ENCODE data around the gene IGSF22.

The IGSF22 gene

DNA sequence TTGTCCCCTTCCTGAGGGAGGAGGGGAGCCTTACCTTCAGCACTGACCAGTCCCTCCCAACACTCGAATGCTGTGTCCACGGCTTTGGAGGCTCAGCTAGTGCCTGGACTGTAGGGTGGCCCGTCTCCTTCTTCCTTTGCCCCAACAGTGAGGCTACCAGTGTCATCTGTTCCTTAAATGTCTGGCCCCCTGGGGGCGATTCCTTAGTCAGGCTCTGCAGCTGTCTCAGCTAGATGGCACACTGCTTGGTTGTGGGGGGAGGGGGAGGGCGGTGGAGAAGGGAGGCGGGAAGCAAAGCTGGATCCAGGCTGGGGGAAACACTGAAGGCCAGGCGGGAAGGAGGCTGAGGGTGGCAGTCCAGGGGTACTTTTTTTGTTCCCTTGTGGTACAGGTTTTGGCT lies at the start of gene IGSF22:
Gene IGSF22, minus strand, starts transcription at position 149 of the 400 bp plus-strand sequence. CDS start 1,952 bp downstream, outside the sequence.
- no peak within 1 kb of the TSS for H3K4me3 ChIP-seq (ENCODE audit: low read depth, low read length)
- no peaks in the 10 kb centered on the region for H3K4me1 ChIP-seq
- no peak within 1 kb of the TSS for H3K27ac ChIP-seq
- no peaks in the 10 kb centered on the region for H3K27me3 ChIP-seq (ENCODE audit: control insufficient read depth, insufficient read depth, low read length)
- H3K9ac ChIP-seq, result no peak within 1 kb of the TSS
- H3K36me3 ChIP-seq (ENCODE audit: control insufficient read depth, insufficient read depth, low read length), result no peaks in the 10 kb centered on the region
- no peaks in the 10 kb centered on the region for H3K9me3 ChIP-seq (ENCODE audit: control insufficient read depth, low read length)
- H3K4me2 ChIP-seq (ENCODE audit: low read length), result no peak within 1 kb of the TSS
- no peak within 1 kb of the TSS for H2AFZ ChIP-seq
- no peaks in the 10 kb centered on the region for H3K79me2 ChIP-seq
- TF ChIP-seq, protein P1, sequence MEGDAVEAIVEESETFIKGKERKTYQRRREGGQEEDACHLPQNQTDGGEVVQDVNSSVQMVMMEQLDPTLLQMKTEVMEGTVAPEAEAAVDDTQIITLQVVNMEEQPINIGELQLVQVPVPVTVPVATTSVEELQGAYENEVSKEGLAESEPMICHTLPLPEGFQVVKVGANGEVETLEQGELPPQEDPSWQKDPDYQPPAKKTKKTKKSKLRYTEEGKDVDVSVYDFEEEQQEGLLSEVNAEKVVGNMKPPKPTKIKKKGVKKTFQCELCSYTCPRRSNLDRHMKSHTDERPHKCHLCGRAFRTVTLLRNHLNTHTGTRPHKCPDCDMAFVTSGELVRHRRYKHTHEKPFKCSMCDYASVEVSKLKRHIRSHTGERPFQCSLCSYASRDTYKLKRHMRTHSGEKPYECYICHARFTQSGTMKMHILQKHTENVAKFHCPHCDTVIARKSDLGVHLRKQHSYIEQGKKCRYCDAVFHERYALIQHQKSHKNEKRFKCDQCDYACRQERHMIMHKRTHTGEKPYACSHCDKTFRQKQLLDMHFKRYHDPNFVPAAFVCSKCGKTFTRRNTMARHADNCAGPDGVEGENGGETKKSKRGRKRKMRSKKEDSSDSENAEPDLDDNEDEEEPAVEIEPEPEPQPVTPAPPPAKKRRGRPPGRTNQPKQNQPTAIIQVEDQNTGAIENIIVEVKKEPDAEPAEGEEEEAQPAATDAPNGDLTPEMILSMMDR (IDR thresholded peaks at IDR 0.05), result no peak

DNA sequence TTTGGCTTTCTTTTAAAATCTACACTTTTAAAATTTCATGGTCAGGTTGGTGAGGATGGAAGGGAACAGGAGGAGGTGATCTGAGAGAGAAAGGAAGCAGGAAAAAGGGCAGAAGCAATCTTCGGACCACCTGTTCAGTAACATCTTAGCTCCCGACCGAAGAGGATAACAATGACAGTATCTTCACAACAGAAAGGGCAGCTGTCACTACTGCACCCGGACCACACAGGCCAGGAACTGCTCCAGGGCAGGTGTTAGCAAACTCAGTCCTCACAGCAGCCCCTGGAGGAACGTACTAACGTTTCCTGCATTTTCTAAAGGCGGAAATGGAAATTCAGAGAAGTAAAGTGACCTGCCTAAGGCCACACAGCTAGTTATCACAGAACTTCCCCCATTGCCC lies 48.8 kb upstream of the IGSF22 start:
- no peaks in the 10 kb centered on the region for H3K79me2 ChIP-seq
- no peaks in the 10 kb centered on the region for H3K9me3 ChIP-seq (ENCODE audit: control insufficient read depth, low read length)
- no peak overlapping the region for H3K4me3 ChIP-seq (ENCODE audit: low read depth, low read length)
- H3K9ac ChIP-seq, result no peak overlapping the region
- H3K4me2 ChIP-seq (ENCODE audit: low read length), result no peak overlapping the region
- H3K4me1 ChIP-seq, result no peaks in the 10 kb centered on the region
- no peaks in the 10 kb centered on the region for H3K27me3 ChIP-seq (ENCODE audit: control insufficient read depth, insufficient read depth, low read length)
- H3K36me3 ChIP-seq (ENCODE audit: control insufficient read depth, insufficient read depth, low read length), result no peaks in the 10 kb centered on the region
- H2AFZ ChIP-seq, result no peak overlapping the region
- H3K27ac ChIP-seq, result no peak overlapping the region
- TF ChIP-seq, protein P1 (IDR thresholded peaks at IDR 0.05), result no peak

DNA sequence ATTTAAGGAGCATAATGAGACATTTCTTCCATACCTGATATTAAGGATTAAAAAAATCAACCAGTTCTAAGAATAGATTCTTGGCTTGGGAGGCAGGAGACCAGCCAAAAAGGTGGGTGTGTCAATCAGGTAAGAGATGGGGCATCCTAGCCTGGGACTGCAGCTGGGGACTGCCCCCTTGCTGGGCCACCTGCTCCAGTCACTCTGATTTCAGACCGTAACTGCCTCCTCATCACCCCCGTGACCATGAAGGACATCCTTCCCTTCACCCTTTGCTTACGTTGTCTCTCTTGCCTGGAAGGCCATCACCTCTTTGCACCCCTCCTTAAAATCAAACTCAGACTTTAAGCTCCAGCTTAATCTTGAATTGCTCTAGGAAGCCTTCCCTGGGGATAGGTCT lies 47.7 kb upstream of the IGSF22 start:
- Histone ChIP-seq H3K9ac (no peak overlapping the region), H3K9me3 (ENCODE audit: control insufficient read depth, low read length) (no peaks in the 10 kb centered on the region), H3K27me3 (ENCODE audit: control insufficient read depth, insufficient read depth, low read length) (no peaks in the 10 kb centered on the region), H3K4me1 (no peaks in the 10 kb centered on the region), H3K4me3 (ENCODE audit: low read depth, low read length) (no peak overlapping the region), H3K27ac (no peak overlapping the region), H3K79me2 (no peaks in the 10 kb centered on the region), H3K4me2 (ENCODE audit: low read length) (no peak overlapping the region), H3K36me3 (ENCODE audit: control insufficient read depth, insufficient read depth, low read length) (no peaks in the 10 kb centered on the region), H2AFZ (no peak overlapping the region)
- TF ChIP-seq, protein P1 (IDR thresholded peaks at IDR 0.05), result no peak

DNA sequence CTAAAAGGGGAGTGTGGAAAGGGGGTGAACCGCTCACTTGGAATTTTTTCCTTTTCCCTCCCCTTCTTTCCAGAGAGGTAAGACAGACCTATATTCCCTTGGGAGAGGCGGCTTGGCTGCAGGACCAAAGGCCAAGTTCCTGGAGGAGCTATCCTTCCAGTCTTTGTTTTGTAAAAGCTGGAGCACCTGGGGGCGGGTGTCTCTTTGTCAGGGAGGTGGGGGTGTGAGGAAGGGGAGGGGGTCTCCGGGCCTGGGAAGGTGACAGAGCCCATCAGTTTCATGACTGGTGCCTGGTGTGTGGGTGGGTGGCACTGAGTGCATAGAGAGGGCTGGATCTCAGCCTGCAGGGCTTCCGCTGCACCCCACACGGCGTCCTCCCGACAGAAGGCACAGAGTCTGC lies 47.1 kb upstream of the IGSF22 start:
- Histone ChIP-seq H3K79me2 (no peaks in the 10 kb centered on the region), H3K4me2 (ENCODE audit: low read length) (no peak overlapping the region), H3K27me3 (ENCODE audit: control insufficient read depth, insufficient read depth, low read length) (no peaks in the 10 kb centered on the region), H3K4me3 (ENCODE audit: low read depth, low read length) (no peak overlapping the region), H3K36me3 (ENCODE audit: control insufficient read depth, insufficient read depth, low read length) (no peaks in the 10 kb centered on the region), H3K4me1 (no peaks in the 10 kb centered on the region), H3K9me3 (ENCODE audit: control insufficient read depth, low read length) (no peaks in the 10 kb centered on the region), H3K27ac (no peak overlapping the region), H2AFZ (no peak overlapping the region), H3K9ac (no peak overlapping the region)
- TF ChIP-seq, protein P1 (IDR thresholded peaks at IDR 0.05), result no peak

DNA sequence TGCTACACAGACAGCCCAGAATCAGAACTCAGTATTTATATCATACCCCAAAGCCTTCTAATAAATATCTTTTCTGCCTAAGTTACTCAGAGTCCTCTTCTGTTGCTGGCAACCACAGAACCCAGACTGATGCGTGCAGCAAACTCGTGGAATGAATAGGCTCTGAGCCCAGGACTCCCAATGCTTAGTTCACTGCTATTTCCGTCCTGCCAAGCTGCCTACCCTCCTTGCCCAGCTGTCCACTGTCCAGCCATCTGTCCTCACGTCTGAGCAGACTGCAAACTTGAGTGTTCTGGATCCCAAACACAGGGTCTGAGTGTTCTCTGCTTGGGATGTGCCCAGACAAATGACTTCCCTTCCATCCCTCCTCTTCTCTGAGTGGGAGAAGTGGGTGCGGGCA lies 46.2 kb upstream of the IGSF22 start:
- Histone ChIP-seq H3K9ac (no peak overlapping the region), H3K79me2 (no peaks in the 10 kb centered on the region), H2AFZ (no peak overlapping the region), H3K4me2 (ENCODE audit: low read length) (no peak overlapping the region), H3K27me3 (ENCODE audit: control insufficient read depth, insufficient read depth, low read length) (no peaks in the 10 kb centered on the region), H3K27ac (no peak overlapping the region), H3K4me3 (ENCODE audit: low read depth, low read length) (no peak overlapping the region), H3K9me3 (ENCODE audit: control insufficient read depth, low read length) (no peaks in the 10 kb centered on the region), H3K36me3 (ENCODE audit: control insufficient read depth, insufficient read depth, low read length) (no peaks in the 10 kb centered on the region), H3K4me1 (no peaks in the 10 kb centered on the region)
- TF ChIP-seq, protein P1 (IDR thresholded peaks at IDR 0.05), result no peak

Data from parathyroid adenoma (tissue), 2 donors.